ENCODE results near the gene C11orf86.

C11orf86 gene

DNA sequence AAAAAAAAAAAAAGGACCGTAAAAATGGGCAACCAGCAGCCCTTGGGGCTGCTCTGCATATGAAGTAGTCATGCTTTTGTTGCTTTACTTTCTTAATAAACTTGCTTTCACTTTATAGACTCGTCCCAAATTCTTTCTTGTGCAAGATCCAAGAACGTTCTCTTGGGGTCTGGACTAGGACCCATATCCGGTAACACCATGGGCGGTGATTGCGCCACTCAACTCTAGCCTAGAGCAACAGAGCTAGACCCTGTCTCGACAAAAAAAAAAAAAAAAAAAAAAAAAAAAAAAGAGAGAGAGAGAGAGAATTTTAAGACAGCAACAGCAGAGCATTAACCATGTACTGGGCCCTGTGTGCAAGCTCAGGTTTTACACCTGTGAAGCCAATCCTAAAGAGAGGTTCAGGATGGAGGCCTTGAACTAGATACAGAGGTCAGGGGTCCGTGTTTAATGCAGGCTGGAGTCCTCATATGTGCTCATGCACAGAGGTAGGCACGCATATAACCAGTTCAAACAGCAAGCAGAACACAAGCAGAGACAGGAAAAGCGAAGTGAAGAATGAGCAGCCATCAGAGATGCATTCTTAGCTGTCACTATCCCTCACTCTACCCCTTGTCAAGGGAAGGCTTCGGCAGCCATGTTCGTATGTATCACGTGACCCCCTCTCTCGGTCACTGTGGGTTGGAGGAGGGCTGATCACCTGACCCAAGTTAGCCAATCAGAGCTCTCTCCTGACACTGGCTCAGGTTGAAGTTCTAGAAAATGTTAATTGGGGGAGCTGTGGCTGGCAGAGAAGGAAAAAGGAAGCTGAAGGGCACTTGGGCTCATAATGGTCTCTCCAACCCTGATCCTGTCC is 31.2 kb downstream of the C11orf86 start:
- TF ChIP-seq FOXP2 (optimal IDR thresholded peaks at IDR 0.05; ENCODE audit: borderline replicate concordance, extremely low read depth, extremely low read length, insufficient read depth) (no peak), POLR2AphosphoS5 (IDR thresholded peaks at IDR 0.05; ENCODE audit: low read depth, low read length) (no peak), TAF1 (IDR thresholded peaks at IDR 0.05; ENCODE audit: borderline replicate concordance, insufficient read depth, low read length) (no peak)

DNA sequence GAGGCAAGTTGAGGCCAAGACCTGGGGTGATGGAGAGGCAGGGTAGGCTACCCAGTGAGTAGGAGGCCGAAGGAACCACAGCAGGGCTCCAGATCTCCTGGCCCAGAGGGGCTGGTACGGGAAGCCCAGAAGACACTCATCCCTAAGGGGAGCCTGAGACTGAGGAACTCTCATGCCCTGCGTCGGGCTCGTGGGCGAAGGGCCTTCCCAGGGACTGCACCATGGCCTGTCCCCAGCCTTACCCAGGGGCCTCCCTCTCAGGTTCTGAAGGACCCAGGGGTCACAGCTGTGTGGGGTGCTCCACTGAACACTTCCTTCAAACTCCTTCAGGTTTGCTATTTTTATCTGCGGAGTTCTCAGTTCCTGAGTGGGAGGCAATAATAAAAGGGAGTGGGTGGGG is 32.0 kb downstream of the C11orf86 start:
- no peak for TF ChIP-seq POLR2AphosphoS5 (IDR thresholded peaks at IDR 0.05; ENCODE audit: low read depth, low read length)
- TF ChIP-seq, protein P1, sequence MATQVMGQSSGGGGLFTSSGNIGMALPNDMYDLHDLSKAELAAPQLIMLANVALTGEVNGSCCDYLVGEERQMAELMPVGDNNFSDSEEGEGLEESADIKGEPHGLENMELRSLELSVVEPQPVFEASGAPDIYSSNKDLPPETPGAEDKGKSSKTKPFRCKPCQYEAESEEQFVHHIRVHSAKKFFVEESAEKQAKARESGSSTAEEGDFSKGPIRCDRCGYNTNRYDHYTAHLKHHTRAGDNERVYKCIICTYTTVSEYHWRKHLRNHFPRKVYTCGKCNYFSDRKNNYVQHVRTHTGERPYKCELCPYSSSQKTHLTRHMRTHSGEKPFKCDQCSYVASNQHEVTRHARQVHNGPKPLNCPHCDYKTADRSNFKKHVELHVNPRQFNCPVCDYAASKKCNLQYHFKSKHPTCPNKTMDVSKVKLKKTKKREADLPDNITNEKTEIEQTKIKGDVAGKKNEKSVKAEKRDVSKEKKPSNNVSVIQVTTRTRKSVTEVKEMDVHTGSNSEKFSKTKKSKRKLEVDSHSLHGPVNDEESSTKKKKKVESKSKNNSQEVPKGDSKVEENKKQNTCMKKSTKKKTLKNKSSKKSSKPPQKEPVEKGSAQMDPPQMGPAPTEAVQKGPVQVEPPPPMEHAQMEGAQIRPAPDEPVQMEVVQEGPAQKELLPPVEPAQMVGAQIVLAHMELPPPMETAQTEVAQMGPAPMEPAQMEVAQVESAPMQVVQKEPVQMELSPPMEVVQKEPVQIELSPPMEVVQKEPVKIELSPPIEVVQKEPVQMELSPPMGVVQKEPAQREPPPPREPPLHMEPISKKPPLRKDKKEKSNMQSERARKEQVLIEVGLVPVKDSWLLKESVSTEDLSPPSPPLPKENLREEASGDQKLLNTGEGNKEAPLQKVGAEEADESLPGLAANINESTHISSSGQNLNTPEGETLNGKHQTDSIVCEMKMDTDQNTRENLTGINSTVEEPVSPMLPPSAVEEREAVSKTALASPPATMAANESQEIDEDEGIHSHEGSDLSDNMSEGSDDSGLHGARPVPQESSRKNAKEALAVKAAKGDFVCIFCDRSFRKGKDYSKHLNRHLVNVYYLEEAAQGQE (IDR thresholded peaks at IDR 0.05; ENCODE audit: insufficient read depth in 1 of 2, low read depth in 2 of 2, low read length in 2 of 2): no peak
- no peak for TF ChIP-seq FOXP2 (optimal IDR thresholded peaks at IDR 0.05; ENCODE audit: borderline replicate concordance, extremely low read depth, extremely low read length, insufficient read depth)
- no peak for TF ChIP-seq SIN3A (IDR thresholded peaks at IDR 0.05; ENCODE audit: borderline replicate concordance, insufficient read depth, low read length)
- TF ChIP-seq TAF1 (IDR thresholded peaks at IDR 0.05; ENCODE audit: borderline replicate concordance, insufficient read depth, low read length): no peak

DNA sequence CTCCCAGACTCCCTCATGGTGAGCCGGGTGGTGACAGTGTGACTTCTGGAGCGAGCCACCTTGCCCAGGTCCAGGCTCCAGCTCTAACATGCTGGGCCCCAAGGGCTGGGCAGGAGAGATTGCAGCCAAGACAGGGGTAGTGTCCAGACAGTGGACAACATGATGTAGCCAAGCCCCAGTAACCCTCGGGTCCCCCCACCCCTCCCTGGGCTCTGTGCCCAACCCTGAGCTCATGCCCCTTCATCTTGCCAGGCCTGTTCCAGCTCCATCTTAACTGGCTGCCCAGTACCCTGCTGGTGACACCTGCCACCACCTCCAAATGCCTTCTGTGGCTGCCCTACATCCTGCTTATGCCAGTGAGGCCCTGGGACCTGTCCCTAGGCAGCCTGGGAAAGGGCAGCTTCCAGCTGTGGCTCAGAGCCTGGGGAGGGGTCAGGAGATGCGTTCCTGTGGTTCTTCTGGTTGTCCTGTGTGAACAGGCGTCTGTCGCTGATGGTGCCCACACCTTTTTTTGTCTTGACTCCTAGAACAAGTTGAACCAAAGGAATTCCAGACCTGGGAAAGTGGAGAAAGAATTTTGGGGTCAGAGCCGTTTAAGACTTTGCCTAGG is 35.3 kb downstream of the C11orf86 start:
- TF ChIP-seq, protein P1 (IDR thresholded peaks at IDR 0.05; ENCODE audit: insufficient read depth in 1 of 2, low read depth in 2 of 2, low read length in 2 of 2): no peak
- TF ChIP-seq POLR2AphosphoS5 (IDR thresholded peaks at IDR 0.05; ENCODE audit: low read depth, low read length) (no peak), TAF1 (IDR thresholded peaks at IDR 0.05; ENCODE audit: borderline replicate concordance, insufficient read depth, low read length) (no peak), FOXP2 (optimal IDR thresholded peaks at IDR 0.05; ENCODE audit: borderline replicate concordance, extremely low read depth, extremely low read length, insufficient read depth) (no peak), SIN3A (IDR thresholded peaks at IDR 0.05; ENCODE audit: borderline replicate concordance, insufficient read depth, low read length) (no peak)

DNA sequence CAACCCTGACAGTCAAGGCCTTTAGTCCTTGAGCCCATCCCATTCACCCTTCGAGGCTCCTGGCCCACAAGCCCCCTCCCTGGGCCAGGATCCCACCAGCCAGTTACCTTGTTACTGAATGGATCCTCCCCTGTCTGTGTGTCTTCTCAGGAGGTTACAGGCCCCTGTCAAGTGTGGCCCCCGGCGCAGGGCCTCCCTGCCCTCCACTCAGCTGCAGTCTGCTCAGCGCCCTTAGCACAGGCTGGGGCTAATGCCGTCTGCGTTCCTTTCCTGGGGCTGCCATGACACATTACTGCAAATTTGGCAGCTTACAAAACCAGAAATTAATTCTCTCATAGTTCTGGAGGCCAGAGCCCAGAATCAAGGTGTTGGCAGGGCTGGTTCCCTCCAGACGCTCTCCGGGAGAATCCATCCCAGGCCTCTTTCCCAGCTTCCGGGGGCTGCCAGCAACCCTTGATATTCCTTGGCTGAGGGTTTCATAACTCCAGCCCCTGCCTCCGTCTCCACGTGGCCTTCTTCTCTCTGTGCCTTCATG is 38.5 kb downstream of the C11orf86 start:
- no peak for TF ChIP-seq TAF1 (IDR thresholded peaks at IDR 0.05; ENCODE audit: borderline replicate concordance, insufficient read depth, low read length)
- TF ChIP-seq FOXP2 (optimal IDR thresholded peaks at IDR 0.05; ENCODE audit: borderline replicate concordance, extremely low read depth, extremely low read length, insufficient read depth): no peak
- TF ChIP-seq POLR2AphosphoS5 (IDR thresholded peaks at IDR 0.05; ENCODE audit: low read depth, low read length): no peak

DNA sequence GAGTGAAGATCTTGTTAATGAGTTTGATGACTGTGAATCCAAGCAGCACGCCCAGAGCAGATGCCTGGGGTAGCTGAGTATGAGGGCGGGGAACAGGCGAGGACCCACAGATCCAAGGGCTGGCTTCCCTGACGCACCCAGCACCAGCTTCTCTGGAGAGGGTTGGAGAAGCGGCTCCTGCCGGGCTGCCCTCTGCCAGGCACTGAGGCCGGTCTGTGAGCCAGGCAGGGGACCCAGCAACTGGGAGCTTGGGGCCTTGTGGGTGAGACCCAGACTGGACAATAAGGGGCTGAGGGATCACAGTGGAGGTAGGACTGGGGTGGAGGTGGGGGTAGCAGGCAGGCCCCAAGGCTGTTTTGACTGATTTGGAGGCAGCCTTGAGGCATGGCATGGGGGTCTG is 39.2 kb downstream of the C11orf86 start:
- no peak for TF ChIP-seq FOXP2 (optimal IDR thresholded peaks at IDR 0.05; ENCODE audit: borderline replicate concordance, extremely low read depth, extremely low read length, insufficient read depth)
- TF ChIP-seq POLR2AphosphoS5 (IDR thresholded peaks at IDR 0.05; ENCODE audit: low read depth, low read length): no peak
- TF ChIP-seq, protein P1 (IDR thresholded peaks at IDR 0.05; ENCODE audit: insufficient read depth in 1 of 2, low read depth in 2 of 2, low read length in 2 of 2): no peak
- TF ChIP-seq TAF1 (IDR thresholded peaks at IDR 0.05; ENCODE audit: borderline replicate concordance, insufficient read depth, low read length): no peak

DNA sequence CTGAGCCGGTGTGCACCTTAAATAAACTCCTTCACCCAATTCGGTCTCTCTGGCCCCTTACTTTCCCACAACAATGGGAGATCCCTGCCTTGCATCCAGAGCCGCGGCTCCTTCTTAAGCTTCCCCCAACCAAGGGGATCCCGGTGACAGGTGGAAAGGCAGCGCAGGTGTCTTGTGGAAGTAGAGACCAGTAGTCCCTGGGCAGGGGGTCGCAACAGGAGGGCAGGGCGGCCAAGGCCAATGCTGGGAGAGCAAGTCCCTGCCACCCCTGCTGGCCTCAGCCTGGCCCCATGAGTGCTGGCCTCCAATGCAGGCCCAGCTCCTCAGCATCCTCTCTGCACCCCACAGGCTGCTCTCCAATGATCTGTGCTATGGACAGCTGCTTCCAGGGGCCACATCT is 39.9 kb downstream of the C11orf86 start:
- no peak for TF ChIP-seq SIN3A (IDR thresholded peaks at IDR 0.05; ENCODE audit: borderline replicate concordance, insufficient read depth, low read length)
- TF ChIP-seq, protein P1 (IDR thresholded peaks at IDR 0.05; ENCODE audit: insufficient read depth in 1 of 2, low read depth in 2 of 2, low read length in 2 of 2): no peak
- TF ChIP-seq POLR2AphosphoS5 (IDR thresholded peaks at IDR 0.05; ENCODE audit: low read depth, low read length): no peak
- no peak for TF ChIP-seq TAF1 (IDR thresholded peaks at IDR 0.05; ENCODE audit: borderline replicate concordance, insufficient read depth, low read length)
- TF ChIP-seq FOXP2 (optimal IDR thresholded peaks at IDR 0.05; ENCODE audit: borderline replicate concordance, extremely low read depth, extremely low read length, insufficient read depth): no peak
